PC-9 (cell line): ENCODE measurements around the gene C4BPA.

Experiments used
- CTCF ChIP-seq: fragments of 200-600 bp; sonication (generic); conservative IDR thresholded peaks from 2 replicates; pipeline ENCODE4 v1.6.1; 2017; ENCODE audit warnings: mixed run types, antibody characterized with exemption, mild to moderate bottlenecking, moderate library complexity
- EZH2 ChIP-seq: fragments of 200-600 bp; sonication (generic); IDR thresholded peaks from 2 replicates; pipeline ENCODE4 v1.8.0; 2017; ENCODE audit warnings: antibody characterized with exemption, low read depth

GRCh38 chr1:207194197-207194596 lies 90.2 kb downstream of the C4BPA start:
- no peak for TF ChIP-seq CTCF
- no peak for TF ChIP-seq EZH2
